Activated T-cell treated with anti-CD3 and anti-CD28 coated beads for 1 hour (primary cell): ENCODE measurements around the gene CLEC16A.
"Not testable (repeated sequence)": the region's sequence is repeated elsewhere in the genome, so short reads cannot be mapped to it uniquely, and the experiment has no call there.

Experiments
- DNase-seq: peaks from one replicate; pipeline ENCODE4 v3.0.0-alpha.2; 2020; ENCODE audit warnings: low read depth

Gene CLEC16A

GRCh38 chr16:10923650-10924214 is 20.6 kb upstream of the CLEC16A start:
- no peak for DNase-seq

GRCh38 chr16:10925285-10925684 is 19.1 kb upstream of the CLEC16A start:
- not testable (repeated sequence) for DNase-seq

- no peak for DNase-seq
Measured at GRCh38 chr16:10926094-10926493, 18.3 kb upstream of the CLEC16A start.

GRCh38 chr16:10926867-10927266 is 17.5 kb upstream of the CLEC16A start:
- DNase-seq: no peak

GRCh38 chr16:10927497-10928112 is 16.8 kb upstream of the CLEC16A start:
- no peak for DNase-seq

- DNase-seq: not testable (repeated sequence)
Measured at GRCh38 chr16:10929097-10929496, 15.3 kb upstream of the CLEC16A start.

- DNase-seq: no peak
Measured at GRCh38 chr16:10929853-10930754, 14.3 kb upstream of the CLEC16A start.

GRCh38 chr16:10930755-10931093 is 13.6 kb upstream of the CLEC16A start:
- DNase-seq: no peak

- DNase-seq: no peak
Measured at GRCh38 chr16:10931134-10931533, 13.2 kb upstream of the CLEC16A start.

- DNase-seq: no peak
Measured at GRCh38 chr16:10931977-10932632, 12.3 kb upstream of the CLEC16A start.

GRCh38 chr16:10932959-10933710 is 11.2 kb upstream of the CLEC16A start:
- DNase-seq: no peak

GRCh38 chr16:10933865-10934264 is 10.5 kb upstream of the CLEC16A start:
- no peak for DNase-seq

- no peak for DNase-seq
Measured at GRCh38 chr16:10934325-10935107, 9.8 kb upstream of the CLEC16A start.

- DNase-seq: no peak
Measured at GRCh38 chr16:10935226-10935915, 9.0 kb upstream of the CLEC16A start.

GRCh38 chr16:10936272-10936984 is 7.9 kb upstream of the CLEC16A start:
- DNase-seq: no peak

- no peak for DNase-seq
Measured at GRCh38 chr16:10937068-10937859, 7.1 kb upstream of the CLEC16A start.

GRCh38 chr16:10938321-10938720 is 6.0 kb upstream of the CLEC16A start:
- no peak for DNase-seq

GRCh38 chr16:10938796-10939648 is 5.3 kb upstream of the CLEC16A start:
- no peak for DNase-seq
